Uterus (tissue), 4 donors: ENCODE data around the gene VSIG1. TPM values are rescaled to one million over a fixed set of nuclear protein-coding genes. Genes with fewer than 3 reads are reported as not detected.

Experiments used
- DNase-seq, 2 donors: peaks; one replicate each; pipeline ENCODE4 v3.0.0-alpha.2; 2019 to 2020
- H3K27ac ChIP-seq, 2 donors: fragments of 200-600 bp; sonication (generic); 1 replicate in 1 of 2; 2 replicates in 1 of 2; pipeline ENCODE4 v1.5.1; 2016 to 2018
- H3K27me3 ChIP-seq, 2 donors: fragments of 200-600 bp; sonication (generic); one replicate each; pipeline ENCODE4 v1.5.1; 2018 to 2019; ENCODE audit warnings: control low read depth in 1 of 2
- H3K36me3 ChIP-seq, 2 donors: fragments of 200-600 bp; sonication (generic); one replicate each; pipeline ENCODE4 v1.5.1; 2019; ENCODE audit warnings: control low read depth in 1 of 2
- H3K4me1 ChIP-seq, 2 donors: fragments of 200-600 bp; sonication (generic); one replicate each; pipeline ENCODE4 v1.5.1; 2018 to 2019; ENCODE audit warnings: control low read depth in 1 of 2
- H3K4me3 ChIP-seq, 2 donors: fragments of 200-600 bp; sonication (generic); 1 replicate in 1 of 2; 2 replicates in 1 of 2; pipeline ENCODE4 v1.5.1; 2018 to 2019; ENCODE audit warnings: mild to moderate bottlenecking in 1 of 2
- H3K9me3 ChIP-seq, 2 donors: fragments of 200-600 bp; sonication (generic); one replicate each; pipeline ENCODE4 v1.5.1; 2019; ENCODE audit warnings: control low read depth in 1 of 2
- POLR2A ChIP-seq, 2 donors: fragments of 450-650 bp; IDR thresholded peaks; one replicate each; pipeline ENCODE4 v1.6.1; 2016; ENCODE audit warnings: antibody characterized with exemption in 2 of 2, mild to moderate bottlenecking in 1 of 2, moderate library complexity in 1 of 2
- intact Hi-C: fragments of 100-400 bp; cut with DNase I; formaldehyde crosslinking; loops from one replicate; pipeline ENCODE4 v1.15.1; 2023; ENCODE audit warnings: low total_unique reads
- total RNA-seq, 4 donors: library from RNA; depleted of rRNA in 3 of 4; stranded (reverse); fragments of >200 nt in 3 of 4; gene quantifications; one replicate each; pipeline versions ENCODE4 v1.1.0 to v1.2.4, GENCODE V29; 2014 to 2023
- TF ChIP-seq, protein P1 (sequence below), 4 experiments: fragments of 200-600 bp in 2 of 4; fragments of 450-650 bp in 2 of 4; sonication (generic) in 2 of 4; IDR thresholded peaks; one replicate each; pipeline ENCODE4 v1.5.1; 2016 to 2019; ENCODE audit warnings: antibody characterized with exemption in 4 of 4, mild to moderate bottlenecking in 2 of 4, moderate library complexity in 1 of 4
- donor health status: DM: yes; HTN: yes; CAD: no.

The VSIG1 gene
- total RNA-seq, 4 donors from 2014 or later = 0.37 to 0.48 TPM; not detected in 2

DNA sequence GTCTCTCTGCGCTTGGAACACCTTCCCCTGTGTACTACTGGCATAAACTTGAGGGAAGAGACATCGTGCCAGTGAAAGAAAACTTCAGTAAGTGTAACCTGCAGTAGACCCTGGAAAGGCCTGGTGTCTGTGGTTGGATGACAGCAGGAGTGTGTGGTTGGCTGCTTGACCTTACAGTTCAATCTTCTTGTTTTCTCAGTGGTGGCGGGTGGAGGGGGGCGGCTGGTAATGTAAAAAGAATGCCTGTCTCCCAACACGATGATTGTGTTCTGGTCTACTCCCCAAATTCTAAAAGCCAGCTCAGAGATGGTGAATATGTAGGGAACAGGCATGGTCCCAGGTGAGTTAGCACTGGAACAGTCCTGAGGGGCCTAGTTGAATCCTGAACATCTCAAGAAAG lies 27.9 kb downstream of the VSIG1 start:
- no peak overlapping the region for H3K27ac ChIP-seq
- TF ChIP-seq POLR2A (IDR thresholded peaks at IDR 0.05) = no peak
- TF ChIP-seq, protein P1, sequence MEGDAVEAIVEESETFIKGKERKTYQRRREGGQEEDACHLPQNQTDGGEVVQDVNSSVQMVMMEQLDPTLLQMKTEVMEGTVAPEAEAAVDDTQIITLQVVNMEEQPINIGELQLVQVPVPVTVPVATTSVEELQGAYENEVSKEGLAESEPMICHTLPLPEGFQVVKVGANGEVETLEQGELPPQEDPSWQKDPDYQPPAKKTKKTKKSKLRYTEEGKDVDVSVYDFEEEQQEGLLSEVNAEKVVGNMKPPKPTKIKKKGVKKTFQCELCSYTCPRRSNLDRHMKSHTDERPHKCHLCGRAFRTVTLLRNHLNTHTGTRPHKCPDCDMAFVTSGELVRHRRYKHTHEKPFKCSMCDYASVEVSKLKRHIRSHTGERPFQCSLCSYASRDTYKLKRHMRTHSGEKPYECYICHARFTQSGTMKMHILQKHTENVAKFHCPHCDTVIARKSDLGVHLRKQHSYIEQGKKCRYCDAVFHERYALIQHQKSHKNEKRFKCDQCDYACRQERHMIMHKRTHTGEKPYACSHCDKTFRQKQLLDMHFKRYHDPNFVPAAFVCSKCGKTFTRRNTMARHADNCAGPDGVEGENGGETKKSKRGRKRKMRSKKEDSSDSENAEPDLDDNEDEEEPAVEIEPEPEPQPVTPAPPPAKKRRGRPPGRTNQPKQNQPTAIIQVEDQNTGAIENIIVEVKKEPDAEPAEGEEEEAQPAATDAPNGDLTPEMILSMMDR (IDR thresholded peaks at IDR 0.05) = no peak
- H3K4me1 ChIP-seq = no peaks in the 10 kb centered on the region
- no peak overlapping the region for H3K4me3 ChIP-seq
- intact Hi-C loops = no loop called here
- no peaks in the 10 kb centered on the region for H3K9me3 ChIP-seq
- DNase-seq = no peak
- no peaks in the 10 kb centered on the region for H3K27me3 ChIP-seq
- no peaks in the 10 kb centered on the region for H3K36me3 ChIP-seq

GRCh38 chrX:108081110-108081509 lies 36.2 kb downstream of the VSIG1 start:
- TF ChIP-seq, protein P1 (IDR thresholded peaks at IDR 0.05) = no peak
- H3K4me3 ChIP-seq = no peak overlapping the region
- intact Hi-C loops = no loop called here

GRCh38 chrX:108087792-108088191 lies 42.9 kb downstream of the VSIG1 start:
- no peak for DNase-seq
- intact Hi-C loops = no loop called here
- Histone ChIP-seq H3K36me3 (no peaks in the 10 kb centered on the region), H3K27me3 (no peaks in the 10 kb centered on the region), H3K4me1 (no peaks in the 10 kb centered on the region), H3K9me3 (no peaks in the 10 kb centered on the region), H3K4me3 (no peak overlapping the region), H3K27ac (no peak overlapping the region)
- no peak for TF ChIP-seq POLR2A (IDR thresholded peaks at IDR 0.05)
- TF ChIP-seq, protein P1 (IDR thresholded peaks at IDR 0.05) = no peak

More at GRCh38 chrX:108081110-108081509, 36.2 kb downstream of the VSIG1 start:
- H3K4me1 ChIP-seq = no peaks in the 10 kb centered on the region
- DNase-seq = no peak
- no peak overlapping the region for H3K27ac ChIP-seq
- H3K27me3 ChIP-seq = no peaks in the 10 kb centered on the region
- no peaks in the 10 kb centered on the region for H3K9me3 ChIP-seq
- H3K36me3 ChIP-seq = no peaks in the 10 kb centered on the region

DNA sequence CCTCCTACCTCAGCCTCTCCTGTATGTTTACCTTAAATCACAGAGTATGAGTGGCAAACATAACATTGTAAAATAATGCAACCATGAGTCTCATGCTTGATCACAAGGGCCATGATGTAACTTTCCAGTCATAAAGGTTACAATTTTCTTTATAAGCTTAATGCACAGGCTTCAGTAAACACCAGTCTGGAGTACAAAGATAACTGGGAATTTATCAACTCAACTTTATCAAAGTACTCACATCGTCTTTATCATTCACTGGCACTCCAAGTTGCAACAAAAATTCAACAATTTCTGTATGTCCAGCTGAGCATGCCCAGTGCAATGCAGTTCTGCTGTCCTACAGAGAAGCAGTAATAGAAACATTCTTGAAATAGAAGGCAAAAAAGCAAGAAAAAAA lies 43.6 kb downstream of the VSIG1 start:
- DNase-seq = no peak
- TF ChIP-seq, protein P1 (IDR thresholded peaks at IDR 0.05) = no peak
- TF ChIP-seq POLR2A (IDR thresholded peaks at IDR 0.05) = no peak
- H3K4me3 ChIP-seq = no peak overlapping the region
- H3K9me3 ChIP-seq = no peaks in the 10 kb centered on the region
- intact Hi-C loops = no loop called here
- no peaks in the 10 kb centered on the region for H3K4me1 ChIP-seq
- H3K27me3 ChIP-seq = no peaks in the 10 kb centered on the region
- H3K36me3 ChIP-seq = no peaks in the 10 kb centered on the region
- H3K27ac ChIP-seq = no peak overlapping the region

- peak overlapping the region; percentile 44 to 55 for H3K4me3 ChIP-seq
- H3K4me1 ChIP-seq = no peaks in the 10 kb centered on the region
- H3K27ac ChIP-seq = peak overlapping the region; percentile 75 to 84
- no peaks in the 10 kb centered on the region for H3K9me3 ChIP-seq
- H3K36me3 ChIP-seq = no peaks in the 10 kb centered on the region
- DNase-seq = no peak
- TF ChIP-seq, protein P1 (IDR thresholded peaks at IDR 0.05) = no peak
- TF ChIP-seq POLR2A (IDR thresholded peaks at IDR 0.05) = no peak
- no peaks in the 10 kb centered on the region for H3K27me3 ChIP-seq
- intact Hi-C loops = no loop called here
Observed at GRCh38 chrX:108090491-108091263, 45.8 kb downstream of the VSIG1 start.
